ENCODE measurements around the gene TMEM18. TPM values are rescaled to one million over a fixed set of nuclear protein-coding genes. Genes with fewer than 3 reads are reported as not detected.
A peak's percentile ranks its signal among the peaks of the same experiment; 100 is the strongest.

TMEM18 gene
- total and polyA plus RNA-seq, 9 of the 15 experiments (the other 6 are each of a cell fraction or from before 2014, with no cell fraction given): 12.8 to 55.9 (median 21.8) TPM

- TF ChIP-seq JUND (IDR thresholded peaks at IDR 0.05; ENCODE audit: borderline replicate concordance, low read depth, low read length) (0 out of 2 replicates have a peak, but pooled peaks have one; percentile 2), JUND (tag; IDR thresholded peaks at IDR 0.05; ENCODE audit: borderline replicate concordance, low read depth, low read length) (no peak; the same call in 2 of the 3 replicates), MNT (conservative IDR thresholded peaks at IDR 0.05) (peak; percentile 26 to 39; a peak in 3 of 4 replicates), KAT8 (IDR thresholded peaks at IDR 0.05; ENCODE audit: low read depth) (no peak), NCOA2 (IDR thresholded peaks at IDR 0.05; ENCODE audit: partially characterized antibody in 2 of 2) (peak in 1 of 2 experiments; percentile 77), ZNF384 (IDR thresholded peaks at IDR 0.05; ENCODE audit: low read depth, low read length) (no peak), PHB (CRISPR knock-in tag; IDR thresholded peaks at IDR 0.05) (no peak), GTF2E2 (tag; IDR thresholded peaks at IDR 0.05) (peak; percentile 87), ZC3H4 (CRISPR knock-in tag; IDR thresholded peaks at IDR 0.05; ENCODE audit: borderline replicate concordance) (no peak), CBX2 (IDR thresholded peaks at IDR 0.05; ENCODE audit: insufficient read depth, low read length, poor library complexity, severe bottlenecking) (no peak), ZBTB9 (CRISPR knock-in tag; IDR thresholded peaks at IDR 0.05) (peak; percentile 69; the same call in 1 of the 2 replicates), MYC (IDR thresholded peaks at IDR 0.05; ENCODE audit: low read depth, low read length) (peak; percentile 87), MYC (CRISPR knock-in tag; IDR thresholded peaks at IDR 0.05; ENCODE audit: borderline replicate concordance, low read depth) (peak; percentile 76; the same call in 1 of the 2 replicates), TGIF2 (CRISPR knock-in tag; IDR thresholded peaks at IDR 0.05) (peak; percentile 42; the same call in 1 of the 2 replicates), TEAD1 (CRISPR knock-in tag; IDR thresholded peaks at IDR 0.05) (peak; percentile 4 to 86; a peak in 2 of 4 replicates), PRDM10 (IDR thresholded peaks at IDR 0.05; ENCODE audit: partially characterized antibody) (peak; percentile 24), SMAD3 (CRISPR knock-in tag; conservative IDR thresholded peaks at IDR 0.05) (0 out of 2 replicates have a peak, but pooled peaks have one; percentile 52), HSF4 (CRISPR knock-in tag; IDR thresholded peaks at IDR 0.05; ENCODE audit: borderline replicate concordance) (no peak)
- TF ChIP-seq, protein P1, sequence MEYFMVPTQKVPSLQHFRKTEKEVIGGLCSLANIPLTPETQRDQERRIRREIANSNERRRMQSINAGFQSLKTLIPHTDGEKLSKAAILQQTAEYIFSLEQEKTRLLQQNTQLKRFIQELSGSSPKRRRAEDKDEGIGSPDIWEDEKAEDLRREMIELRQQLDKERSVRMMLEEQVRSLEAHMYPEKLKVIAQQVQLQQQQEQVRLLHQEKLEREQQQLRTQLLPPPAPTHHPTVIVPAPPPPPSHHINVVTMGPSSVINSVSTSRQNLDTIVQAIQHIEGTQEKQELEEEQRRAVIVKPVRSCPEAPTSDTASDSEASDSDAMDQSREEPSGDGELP (CRISPR knock-in tag; IDR thresholded peaks at IDR 0.05; ENCODE audit: borderline replicate concordance): peak; percentile 67
Measured at GRCh38 chr2:677056-677958, at the start of gene TMEM18 (continued).

Measured in K562 (cell line).